Stimulated activated CD8-positive, alpha-beta memory T cell treated with anti-CD3 and anti-CD28 coated beads, Interleukin-4, amount 100 ng/mL, for 4 hours (primary cell): ENCODE results near the gene DPH6.

Experiments
- DNase-seq, 2 donors: peaks; one replicate each; pipeline ENCODE4 v3.0.0-alpha.2; 2020; ENCODE audit warnings: low read depth in 2 of 2, low spot score in 1 of 2

Gene DPH6

DNA sequence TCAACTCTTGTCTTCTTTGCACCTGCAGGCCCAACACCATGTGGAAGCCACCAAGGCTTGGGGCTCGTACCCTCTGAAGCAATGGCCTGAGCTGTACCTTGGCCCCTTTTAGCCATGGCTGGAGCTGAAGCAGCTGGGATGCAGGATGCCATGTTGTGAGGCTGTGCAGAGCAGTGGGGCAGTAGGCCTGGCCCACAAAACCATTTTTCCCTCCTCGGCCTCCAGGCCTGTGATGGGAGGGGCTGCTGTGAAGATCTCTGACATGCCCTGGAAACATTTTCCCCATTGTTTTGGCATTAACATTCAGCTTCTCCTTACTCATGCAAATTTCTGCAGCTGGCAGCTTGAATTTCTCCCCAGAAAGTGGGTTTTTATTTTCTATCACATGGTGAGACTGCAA is 58.5 kb downstream of the DPH6 start:
- no peak for DNase-seq

DNA sequence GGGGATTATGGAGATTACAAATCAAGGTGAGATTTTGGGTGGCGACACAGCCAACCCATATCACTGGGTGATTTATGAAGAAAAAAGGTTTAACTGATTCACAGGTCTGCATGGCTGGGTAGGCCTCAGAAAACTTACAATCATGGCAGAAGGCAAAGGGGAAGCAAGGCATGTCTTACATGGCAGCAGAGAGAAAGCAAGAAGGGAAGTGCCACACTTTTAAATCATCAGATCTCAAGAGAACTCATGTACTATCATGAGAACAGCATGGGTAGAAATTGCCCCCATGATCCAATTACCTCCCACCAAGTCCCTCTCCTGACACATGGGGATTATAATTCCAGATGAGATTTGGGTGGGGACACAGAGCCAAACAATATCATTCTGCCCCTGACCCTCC is 59.7 kb downstream of the DPH6 start:
- DNase-seq, result no peak

DNA sequence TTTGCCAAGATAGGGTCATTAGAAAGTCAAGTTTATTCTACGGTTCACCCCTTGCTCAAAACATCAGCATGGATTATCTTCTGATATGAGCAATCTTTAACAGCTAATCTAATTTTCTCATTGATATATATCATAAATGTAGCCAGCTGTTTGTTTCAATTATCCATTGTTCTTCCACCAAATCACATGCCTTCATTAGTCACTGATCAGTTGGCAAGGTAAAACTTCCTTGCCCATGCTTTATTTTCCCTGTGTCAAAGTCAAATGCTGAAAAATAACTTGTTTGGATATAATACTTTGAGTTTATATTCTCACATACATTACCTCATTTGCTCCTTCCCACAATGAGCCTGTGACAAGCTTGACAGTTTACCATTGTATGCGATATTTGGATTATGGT is 60.6 kb downstream of the DPH6 start:
- DNase-seq, result no peak

DNA sequence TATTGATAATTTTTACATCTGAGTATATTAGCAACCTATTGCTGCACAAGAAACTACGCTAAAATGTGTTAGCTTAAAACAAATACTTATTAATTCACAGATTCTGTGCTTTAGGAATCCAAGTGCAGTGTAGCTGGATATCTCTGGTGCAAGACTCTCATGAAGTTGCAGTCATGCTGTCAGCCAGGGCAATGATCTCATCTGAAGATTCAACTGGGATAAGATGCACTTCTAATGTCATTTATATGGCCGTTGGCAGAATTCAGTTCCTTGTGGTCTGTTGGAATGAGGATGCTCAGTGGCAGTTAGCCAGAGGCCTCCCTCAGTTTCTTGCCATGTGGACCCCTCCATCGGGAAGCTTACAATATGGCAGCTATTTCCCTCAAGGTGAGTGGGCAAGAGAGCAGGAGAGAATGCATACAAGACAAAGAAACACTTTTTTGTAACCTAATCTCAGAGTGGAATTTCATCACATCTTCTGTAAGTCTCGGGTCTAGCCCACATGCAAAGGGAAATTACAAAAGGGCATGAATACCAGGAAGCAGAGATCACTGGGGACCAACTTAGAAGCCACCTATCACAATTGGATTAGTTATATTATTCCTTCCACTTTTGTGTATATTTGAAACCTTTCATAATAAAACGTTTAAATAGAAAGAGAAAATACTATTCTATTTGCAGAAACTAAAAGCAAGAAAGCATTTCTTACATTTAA is 61.6 kb downstream of the DPH6 start:
- no peak for DNase-seq

DNA sequence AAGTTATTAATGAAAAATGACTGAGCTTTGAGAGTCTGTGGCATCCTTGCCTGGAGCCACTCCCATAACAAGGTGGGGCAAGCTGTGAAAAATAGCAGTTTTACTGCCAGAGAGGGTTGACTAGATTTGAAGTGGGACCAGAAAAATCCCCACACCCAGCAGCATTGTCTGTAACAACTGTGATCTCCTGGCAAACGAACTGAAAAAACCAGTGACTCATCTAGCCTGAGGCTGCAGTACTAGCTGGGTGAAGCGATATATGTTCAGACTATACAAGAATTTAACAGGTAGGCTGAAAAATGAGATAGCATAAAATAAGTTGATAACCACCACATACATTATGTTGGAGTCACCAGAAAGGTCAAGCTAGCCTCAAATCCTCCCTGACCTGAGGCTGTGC is 64.0 kb downstream of the DPH6 start:
- DNase-seq, result no peak

DNA sequence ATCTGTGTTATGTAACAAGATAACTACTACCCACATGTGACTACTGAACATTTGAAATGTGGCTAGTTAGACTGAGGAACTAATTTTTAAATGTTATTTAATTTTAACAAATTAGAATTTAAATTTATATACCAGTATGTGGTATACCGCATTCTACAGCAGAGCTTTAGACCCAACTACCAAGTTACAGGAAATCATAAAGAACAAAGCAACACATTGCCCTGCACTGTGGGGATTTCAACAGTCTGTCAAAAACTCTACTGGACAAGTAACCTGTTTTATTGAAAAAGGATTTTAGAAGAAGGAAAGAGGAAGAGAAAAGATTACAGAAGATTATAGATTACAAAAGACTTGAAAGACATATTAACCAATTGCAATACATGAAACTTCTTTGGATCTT is 64.9 kb downstream of the DPH6 start:
- no peak for DNase-seq

GRCh38 chr15:35479423-35479822 is 66.5 kb downstream of the DPH6 start:
- no peak for DNase-seq

- DNase-seq, result no peak
Observed at GRCh38 chr15:35477312-35478262, 68.4 kb downstream of the DPH6 start.

- DNase-seq, result no peak
Observed at GRCh38 chr15:35471024-35471423, 74.9 kb downstream of the DPH6 start.

GRCh38 chr15:35470441-35470840 is 75.5 kb downstream of the DPH6 start:
- no peak for DNase-seq

GRCh38 chr15:35466476-35466875 is 79.5 kb downstream of the DPH6 start:
- DNase-seq, result no peak

DNA sequence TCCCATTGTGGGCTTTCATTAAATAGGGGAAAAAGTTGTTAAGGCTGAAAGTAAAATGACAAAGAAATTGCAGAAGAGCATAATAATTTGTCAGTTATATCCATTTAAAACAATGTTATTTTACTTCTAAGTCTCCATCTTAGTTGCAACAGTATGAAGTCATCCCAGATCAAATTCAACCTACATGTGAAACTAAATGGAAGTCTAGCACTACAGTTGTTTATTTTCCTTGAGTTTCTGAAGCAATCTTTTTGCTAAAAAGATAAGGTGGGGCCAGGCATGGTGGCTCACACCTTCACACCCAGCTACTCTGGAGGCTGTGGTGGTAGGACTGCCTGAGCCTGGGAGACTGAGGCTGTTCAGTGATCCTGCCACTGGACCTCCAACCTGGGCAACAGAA is 80.2 kb downstream of the DPH6 start:
- no peak for DNase-seq

DNA sequence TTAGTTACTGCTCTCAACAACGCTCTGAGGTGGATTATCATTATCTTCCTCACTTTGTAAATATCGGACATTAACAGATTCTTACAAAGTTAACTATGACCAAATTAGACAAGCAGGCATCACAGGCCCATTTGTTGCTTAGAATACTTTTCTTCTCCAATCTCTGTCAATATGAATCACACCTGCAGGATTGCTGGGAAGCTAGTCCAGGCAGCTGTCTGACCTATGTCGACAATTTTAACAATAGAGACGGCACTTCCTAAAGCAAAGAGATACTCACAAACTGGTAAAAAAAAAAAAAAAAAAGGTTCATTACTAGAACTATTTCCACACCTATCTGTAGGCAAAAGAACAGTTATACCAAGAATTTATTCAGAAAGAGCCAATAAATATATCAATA is 85.3 kb downstream of the DPH6 start:
- DNase-seq, result no peak

DNA sequence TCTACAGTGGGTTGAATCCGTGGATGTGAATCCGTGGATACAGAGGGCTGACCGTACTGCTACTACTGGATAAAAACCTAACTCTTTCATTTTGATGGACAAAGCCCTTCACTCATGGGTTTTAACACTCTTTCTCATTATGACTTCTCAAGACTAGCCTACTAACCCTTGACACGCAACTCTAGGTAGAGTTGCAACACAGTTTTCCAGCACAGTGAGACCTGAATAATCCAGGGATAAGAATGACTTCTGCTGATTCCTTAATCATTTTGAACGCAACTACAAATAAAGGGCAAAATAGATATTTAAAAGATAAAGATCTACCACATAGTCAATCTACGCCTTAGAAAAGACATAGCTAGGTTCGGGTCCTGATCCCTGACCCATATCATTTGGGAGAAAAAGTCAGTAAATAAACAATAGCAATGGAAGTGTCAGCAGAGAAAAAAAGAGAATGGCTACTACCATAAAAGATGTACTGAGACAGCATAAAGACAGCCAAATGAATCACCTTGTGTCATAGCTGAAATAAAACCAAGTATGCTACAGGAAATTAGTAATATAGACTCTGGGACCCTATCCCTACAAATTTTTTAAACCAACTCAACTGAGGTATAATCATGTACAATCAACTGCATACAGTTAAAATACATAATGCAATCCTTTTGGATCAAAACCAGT is 87.6 kb downstream of the DPH6 start:
- no peak for DNase-seq

GRCh38 chr15:35455201-35455600 is 90.8 kb downstream of the DPH6 start:
- DNase-seq, result no peak

DNA sequence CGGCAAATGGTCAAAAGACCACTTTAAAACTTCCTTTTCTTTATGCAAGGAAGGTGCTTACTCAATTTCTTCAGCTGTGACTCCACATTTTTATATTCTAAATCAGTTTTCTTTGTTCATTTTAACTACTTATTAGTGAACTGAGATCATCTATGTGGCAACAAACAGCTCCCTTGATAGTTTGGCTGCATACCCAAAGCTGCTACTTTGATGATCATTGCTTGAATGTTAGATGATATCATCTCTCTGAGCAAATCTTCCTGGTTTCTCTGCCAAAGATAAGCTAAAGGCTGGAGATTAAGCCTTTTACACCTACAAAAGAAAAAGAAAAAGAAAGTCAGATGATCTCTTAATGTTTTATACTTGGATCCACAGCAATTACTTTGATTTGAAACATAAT is 95.5 kb downstream of the DPH6 start:
- DNase-seq, result no peak

DNA sequence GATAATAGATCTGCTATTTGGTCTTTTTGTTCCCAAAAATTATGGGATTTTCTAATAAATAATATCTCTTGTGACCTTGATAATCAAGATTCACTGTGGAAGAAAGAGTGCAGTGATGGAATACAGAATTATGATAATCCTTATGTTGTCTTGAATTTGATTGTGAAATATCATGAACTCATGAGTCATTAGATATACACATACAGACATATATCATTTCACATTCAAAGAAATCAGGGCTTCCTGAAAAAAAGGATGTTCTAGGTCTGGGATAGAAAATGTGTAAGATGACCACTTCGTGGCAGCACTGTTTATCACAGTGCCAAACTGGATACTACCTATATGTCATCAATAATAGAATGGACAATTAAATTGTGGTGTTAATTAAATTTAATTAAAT is 97.7 kb downstream of the DPH6 start:
- no peak for DNase-seq

DNA sequence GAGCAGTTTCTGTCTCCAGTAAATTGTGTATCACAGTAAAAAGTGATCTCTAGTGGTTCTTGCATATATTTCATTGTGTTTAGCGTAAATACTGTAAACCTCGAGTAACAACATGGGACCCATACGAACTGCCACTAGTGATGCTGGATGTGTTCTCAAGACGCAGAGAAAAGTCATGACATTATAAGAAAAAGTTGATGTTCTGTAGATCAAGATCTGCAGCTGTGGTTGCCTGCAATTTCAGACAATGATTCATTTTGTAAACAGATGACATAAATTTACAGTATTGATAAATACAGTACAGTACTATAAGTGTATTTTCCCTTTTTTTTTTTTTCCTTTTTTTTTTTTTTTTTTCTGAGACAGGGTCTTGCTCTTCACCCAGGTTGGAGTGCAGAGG is 100.1 kb downstream of the DPH6 start:
- DNase-seq, result no peak

DNA sequence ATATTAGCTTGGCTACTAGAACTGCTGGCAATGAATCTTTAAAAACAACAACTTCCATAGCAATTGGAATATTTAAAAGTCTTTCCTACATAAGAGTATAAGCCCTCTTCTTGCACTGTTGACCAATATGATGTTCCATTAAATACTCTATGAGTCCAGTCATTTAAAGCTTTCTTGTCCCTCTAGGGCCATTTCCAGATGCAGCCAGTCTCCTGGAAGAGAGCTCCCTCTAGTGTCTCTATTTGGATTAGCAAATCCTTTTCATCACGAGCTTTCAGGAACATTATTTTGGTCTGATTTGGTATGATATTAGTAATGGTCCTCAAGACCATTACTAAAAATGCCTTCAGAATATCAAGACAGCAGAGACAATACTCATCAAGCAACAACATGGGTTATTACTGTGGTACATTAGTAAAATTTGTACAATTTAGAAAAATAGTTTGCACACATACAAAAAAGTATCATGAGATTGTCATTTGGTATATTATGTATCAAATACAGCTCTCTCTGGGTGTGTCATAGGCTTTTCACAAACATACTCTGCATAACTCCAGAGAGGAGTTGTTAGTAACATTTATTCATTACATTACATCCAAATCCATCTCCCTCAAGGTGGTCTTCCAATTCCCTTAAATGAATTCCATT is 101.3 kb downstream of the DPH6 start:
- no peak for DNase-seq

- DNase-seq, result no peak
Observed at GRCh38 chr15:35443376-35443775, 102.6 kb downstream of the DPH6 start.

DNA sequence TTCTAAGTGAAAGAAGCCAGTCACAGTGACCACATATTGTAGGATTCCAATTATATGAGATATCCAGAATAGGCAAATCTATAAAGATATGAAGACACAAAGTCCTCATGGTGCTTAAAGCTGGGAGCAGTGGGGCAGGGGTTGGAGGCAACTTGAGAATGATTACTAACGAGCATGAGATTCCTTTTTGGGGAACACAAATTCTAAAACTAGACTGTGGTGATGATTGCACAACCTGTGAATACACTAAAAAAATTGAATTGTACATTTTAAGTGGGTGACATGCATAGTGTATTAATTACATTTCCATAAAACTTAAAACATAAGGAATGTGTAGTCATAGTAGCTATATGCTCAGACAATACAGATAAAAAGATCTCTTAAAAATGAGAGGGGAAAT is 103.2 kb downstream of the DPH6 start:
- DNase-seq, result no peak
